Cerebellar cortex (tissue), 1 donor: ENCODE data around the gene NRAS.

Experiments
- DNase-seq: peaks from one replicate; pipeline ENCODE4 v3.0.0-alpha.2; 2015; ENCODE audit warnings: low spot score

Gene NRAS

DNA sequence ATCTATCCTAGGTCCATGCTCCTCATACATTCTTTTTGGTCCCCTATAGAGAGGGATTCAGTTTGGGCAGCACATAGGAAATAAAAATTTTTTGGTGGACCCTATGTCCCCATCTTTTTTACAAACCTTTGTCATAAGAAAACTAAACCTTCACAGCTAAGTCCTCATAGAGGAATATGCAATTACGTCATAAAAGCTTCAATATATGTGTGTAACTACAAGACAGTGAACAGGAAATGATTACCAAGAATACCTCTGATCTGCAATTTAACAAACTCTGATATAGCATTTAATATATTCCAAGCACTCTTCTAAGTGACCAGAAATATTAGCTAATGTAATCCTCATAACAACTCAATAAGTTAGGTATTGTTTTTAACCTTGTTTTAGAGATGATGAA is 40.5 kb downstream of the NRAS start:
- DNase-seq, result no peak

GRCh38 chr1:114671939-114672275 is 44.7 kb downstream of the NRAS start:
- DNase-seq, result no peak

GRCh38 chr1:114671011-114671938 is 45.3 kb downstream of the NRAS start:
- no peak for DNase-seq

DNA sequence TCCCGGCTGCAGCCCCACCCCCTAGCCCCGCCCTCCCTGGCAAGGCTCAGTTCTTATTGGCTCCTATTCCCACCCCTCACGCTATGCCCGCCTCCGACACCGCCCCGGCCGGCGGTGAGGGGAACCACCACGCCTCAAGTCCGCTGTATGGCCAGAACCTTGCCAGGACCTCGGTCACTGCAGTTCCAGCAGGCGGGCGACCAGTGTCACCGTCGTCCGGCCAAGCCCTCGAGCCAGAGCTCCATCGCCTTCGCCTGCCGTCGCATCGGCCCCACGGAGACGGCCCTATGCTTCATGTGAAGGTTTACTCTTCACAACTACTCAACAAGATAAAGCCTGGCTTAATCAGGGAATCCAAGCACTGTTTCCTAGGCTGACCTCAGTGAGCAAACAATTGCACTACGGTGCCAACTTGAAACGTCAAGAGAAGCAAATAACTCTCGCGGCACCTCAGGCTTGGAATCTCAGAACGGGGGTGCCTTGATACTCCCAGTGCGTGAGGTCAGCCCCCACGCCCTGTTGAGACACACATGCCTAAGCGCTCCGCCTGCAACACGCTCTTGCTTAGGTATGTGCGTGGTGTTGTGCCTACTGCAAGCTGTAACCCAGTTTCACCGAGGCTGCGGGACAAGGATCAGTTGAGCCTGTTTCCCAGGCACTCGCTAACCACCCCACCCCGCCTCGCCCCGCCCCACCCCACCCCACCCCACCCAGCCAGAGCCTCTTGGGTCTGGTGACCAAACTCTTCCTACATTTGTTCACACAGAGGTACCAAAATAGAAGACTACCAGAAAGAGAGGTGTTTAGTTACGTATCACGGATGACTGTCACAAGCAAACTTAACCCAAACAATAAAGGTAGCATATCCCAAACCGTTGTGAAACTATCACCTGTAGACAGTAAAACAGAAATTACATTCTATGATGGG is 46.2 kb downstream of the NRAS start:
- DNase-seq, result peak; percentile 82

DNA sequence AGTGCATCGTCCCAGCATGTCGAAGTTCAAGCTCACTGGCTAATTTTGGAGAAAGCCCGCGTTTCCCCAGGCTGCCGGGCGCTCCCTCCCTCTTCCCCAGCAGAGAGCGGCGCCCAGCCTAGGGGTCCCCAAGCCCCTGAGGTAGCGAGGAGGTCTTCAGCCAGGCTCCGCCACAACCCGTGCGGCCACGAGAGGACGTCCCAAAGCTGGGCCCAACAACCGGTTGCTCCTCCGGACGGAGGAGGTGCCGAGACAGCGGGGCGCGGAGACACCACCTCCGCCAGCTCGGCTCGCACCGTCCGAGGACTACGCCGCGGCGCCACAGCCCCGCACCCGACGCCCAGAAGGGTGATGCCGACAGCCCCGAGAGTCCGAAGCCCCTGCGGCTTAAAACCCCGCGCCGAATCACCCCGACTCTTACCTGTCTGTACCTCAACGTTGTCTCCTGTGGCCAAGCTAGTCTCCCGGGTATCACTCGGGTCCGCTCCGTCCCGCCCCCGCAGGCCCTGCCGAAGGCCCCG is 46.9 kb downstream of the NRAS start, which contains the start of gene DENND2C:
Gene DENND2C (minus strand): TSS at position 488 of the 521 bp plus-strand sequence. CDS start 44,065 bp downstream, outside the sequence.
- DNase-seq, result no peak

DNA sequence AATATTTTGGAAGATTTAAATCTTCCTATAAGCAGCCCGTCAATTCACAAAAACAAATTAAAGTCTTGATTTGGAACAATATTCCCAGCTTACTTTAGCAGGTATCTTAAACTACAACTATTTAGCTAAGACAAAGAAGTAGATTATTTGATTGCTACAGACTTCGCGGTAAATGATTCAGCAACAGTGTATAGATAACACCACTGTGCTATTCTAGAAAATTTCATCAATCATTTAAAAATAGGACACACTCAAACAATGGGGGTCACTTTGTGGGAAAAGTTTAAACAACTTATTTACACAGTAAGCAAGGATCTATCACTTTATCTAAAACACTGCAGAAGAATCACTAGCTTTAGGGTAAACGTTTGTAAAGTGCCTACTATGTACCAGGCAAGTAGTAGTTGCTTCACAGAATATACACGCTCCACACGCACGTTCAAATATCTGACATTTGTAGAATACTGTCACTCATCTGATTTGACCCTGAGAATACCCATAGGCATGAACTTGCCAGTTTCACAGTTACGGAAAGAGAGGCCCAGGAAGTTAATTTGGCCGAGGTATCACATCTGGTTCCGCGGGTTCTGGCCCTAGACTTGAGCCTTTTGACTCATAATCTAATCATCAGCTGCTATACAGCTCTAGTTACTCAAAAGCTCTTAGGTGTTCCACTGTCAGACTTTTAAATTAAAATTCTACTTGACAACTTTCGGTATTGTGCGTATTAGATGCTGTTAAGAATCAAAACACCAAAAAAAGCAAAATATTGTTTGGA is 47.6 kb downstream of the NRAS start:
- no peak for DNase-seq

DNA sequence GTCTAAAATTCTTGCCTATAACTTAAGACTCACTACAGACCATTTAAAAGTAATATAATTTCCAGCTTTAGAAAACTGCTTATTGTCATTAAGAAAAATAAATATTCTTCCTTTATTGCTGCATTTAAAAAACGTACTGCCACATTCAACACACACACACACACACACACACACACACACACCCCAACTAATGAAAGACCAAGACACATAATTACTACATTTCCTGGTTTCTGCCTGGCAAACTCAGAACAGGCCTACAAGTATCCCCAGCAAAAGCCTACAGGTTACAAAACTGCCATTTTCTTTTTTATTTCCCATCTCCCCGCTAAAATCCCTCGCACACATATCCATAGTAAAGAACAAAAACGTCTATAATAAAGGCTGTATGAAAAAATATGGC is 48.2 kb downstream of the NRAS start:
- DNase-seq, result no peak

DNA sequence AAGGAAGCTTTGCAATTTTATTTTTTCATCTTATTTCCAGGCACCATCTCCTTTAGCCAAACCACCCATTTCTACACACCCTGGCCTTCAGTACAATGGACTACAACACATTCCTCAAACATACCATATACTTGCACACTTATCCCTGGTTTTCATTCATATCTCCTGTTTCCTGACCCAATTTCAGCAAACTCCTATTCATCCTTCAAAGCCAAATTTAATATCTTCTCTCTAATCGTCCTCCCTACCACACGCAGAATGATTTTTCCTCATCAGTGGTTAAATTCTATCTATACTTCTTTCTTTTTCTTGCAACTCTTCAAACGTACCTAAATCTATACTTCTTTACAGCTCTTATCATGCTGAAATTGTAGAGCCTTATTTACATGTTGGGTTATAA is 49.6 kb downstream of the NRAS start:
- no peak for DNase-seq

- DNase-seq, result no peak
Measured at GRCh38 chr1:114660238-114660637, 56.3 kb downstream of the NRAS start.
